Keratinocyte (primary cell): ENCODE data around the gene PPARD. TPM values are rescaled to one million over a fixed set of nuclear protein-coding genes. Genes with fewer than 3 reads are reported as not detected.

ENCODE experiments used
- DNase-seq: peaks from one replicate; pipeline ENCODE4 v3.0.0-alpha.2; 2011; ENCODE audit warnings: low read depth, missing footprints, low spot score
- FAIRE-seq: peaks from 2 replicates; lab custom pipeline; 2011; peaks lifted over from hg19 to GRCh38; lab: Jason Lieb, UNC
- H2AFZ ChIP-seq: 2 replicates; pipeline ENCODE4 v1.6.0; 2012; ENCODE audit warnings: low read length, control low read depth, inconsistent platforms; ENCODE audit not compliant: control insufficient read depth
- H3K27ac ChIP-seq: 2 replicates; pipeline ENCODE4 v1.5.1; 2011; ENCODE audit warnings: low read length; ENCODE audit not compliant: control insufficient read depth, insufficient read depth
- H3K27me3 ChIP-seq: 3 replicates; pipeline ENCODE4 v1.6.0; 2011; ENCODE audit warnings: low read length; ENCODE audit not compliant: control insufficient read depth, insufficient read depth; ENCODE audit errors: extremely low read depth
- H3K36me3 ChIP-seq, 2 experiments: 2 replicates in 1 of 2; 3 replicates in 1 of 2; pipeline ENCODE4 v1.5.1; 2011; ENCODE audit warnings: low read length in 2 of 2, mild to moderate bottlenecking in 1 of 2; ENCODE audit not compliant: control insufficient read depth in 2 of 2, insufficient read depth in 2 of 2; ENCODE audit errors: extremely low read depth in 1 of 2
- H3K4me1 ChIP-seq: 3 replicates; pipeline ENCODE4 v1.5.1; 2011; ENCODE audit warnings: low read length; ENCODE audit not compliant: control insufficient read depth, insufficient read depth; ENCODE audit errors: extremely low read depth
- H3K4me2 ChIP-seq: 3 replicates; pipeline ENCODE4 v1.6.0; 2011; ENCODE audit warnings: low read depth, low read length; ENCODE audit not compliant: control insufficient read depth, insufficient read depth; ENCODE audit errors: extremely low read depth
- H3K4me3 ChIP-seq, 3 experiments: fragments of 200-600 bp in 1 of 3; sonication (generic) in 1 of 3; 2 replicates in 2 of 3; 3 replicates in 1 of 3; pipeline ENCODE4 v1.5.1; 2011 to 2016; ENCODE audit warnings: low read length in 3 of 3, mild to moderate bottlenecking in 3 of 3, control low read depth in 2 of 3, inconsistent platforms in 1 of 3, low read depth in 1 of 3, mixed read lengths in 1 of 3, mixed run types in 1 of 3, moderate library complexity in 1 of 3; ENCODE audit not compliant: control insufficient read depth in 2 of 3, insufficient read depth in 2 of 3; ENCODE audit errors: extremely low read depth in 1 of 3
- H3K79me2 ChIP-seq: 2 replicates; pipeline ENCODE4 v1.6.0; 2012; ENCODE audit warnings: low read length; ENCODE audit not compliant: control insufficient read depth, insufficient read depth
- H3K9ac ChIP-seq: 3 replicates; pipeline ENCODE4 v1.6.0; 2011; ENCODE audit warnings: low read length; ENCODE audit not compliant: control insufficient read depth, insufficient read depth; ENCODE audit errors: extremely low read depth
- H3K9me1 ChIP-seq: 3 replicates; pipeline ENCODE4 v1.6.0; 2011; ENCODE audit warnings: low read length; ENCODE audit not compliant: control insufficient read depth, insufficient read depth; ENCODE audit errors: extremely low read depth
- H3K9me3 ChIP-seq: 2 replicates; pipeline ENCODE4 v1.5.1; 2012; ENCODE audit warnings: low read depth, low read length; ENCODE audit not compliant: control insufficient read depth
- H4K20me1 ChIP-seq: 3 replicates; pipeline ENCODE4 v1.6.0; 2011; ENCODE audit warnings: low read length; ENCODE audit not compliant: control insufficient read depth, insufficient read depth; ENCODE audit errors: extremely low read depth
- CTCF ChIP-seq, 3 experiments: IDR thresholded peaks in 1 of 3; conservative IDR thresholded peaks in 1 of 3; optimal IDR thresholded peaks in 1 of 3; 2 replicates in 2 of 3; 3 replicates in 1 of 3; pipeline versions ENCODE3 to v1.5.1; 2011; ENCODE audit warnings: low read length in 3 of 3, mild to moderate bottlenecking in 3 of 3, moderate library complexity in 2 of 3, control low read depth in 1 of 3, inconsistent platforms in 1 of 3; ENCODE audit not compliant: insufficient read depth in 2 of 3; ENCODE audit errors: extremely low read depth in 1 of 3
- EZH2 ChIP-seq: IDR thresholded peaks from one replicate; pipeline ENCODE4 v1.6.1; 2012; ENCODE audit warnings: inconsistent platforms, mild to moderate bottlenecking, low read length, moderate library complexity
- dilution Hi-C: fragments of 300-500 bp; cut with MboI; formaldehyde crosslinking; loops from one replicate; pipeline ENCODE4 v1.7.0; 2020; ENCODE audit warnings: low sequenced_read_pairs; ENCODE audit not compliant: extremely low pct_ligation_motif_present
- polyA plus RNA-seq, 5 experiments: library from polyadenylated mRNA; depleted of rRNA in 3 of 5; stranded (reverse) in 3 of 5; stranded (forward) in 1 of 5; unstranded in 1 of 5; fragments of >200 nt; gene quantifications; 1 replicate in 1 of 5; 2 replicates in 3 of 5; 3 replicates in 1 of 5; pipeline versions ENCODE4 v1.2.1 to v1.2.3, GENCODE V29; 2011 to 2012; ENCODE audit warnings: missing spikeins in 2 of 5, low read depth in 1 of 5, low replicate concordance in 1 of 5

The PPARD gene
- polyA plus RNA-seq, 1 donor (not counting 4 experiments of a cell fraction or from before 2014, with no cell fraction given): 15.1 TPM

- peak overlapping the region; percentile 46 for H3K4me2 ChIP-seq
- no peak for FAIRE-seq
- dilution Hi-C loops: no loop called here
- H3K4me1 ChIP-seq: peaks cover 11% of the 10 kb centered on the region
- no peaks in the 10 kb centered on the region for H3K36me3 ChIP-seq
- no peaks in the 10 kb centered on the region for H4K20me1 ChIP-seq
- TF ChIP-seq CTCF (optimal IDR thresholded peaks at IDR 0.05 in 1 of 3, IDR thresholded peaks at IDR 0.05 in 1 of 3, conservative IDR thresholded peaks at IDR 0.05 in 1 of 3; ENCODE audit: extremely low read depth in 1 of 3, insufficient read depth in 2 of 3, low read length in 3 of 3) (no peak), EZH2 (no peak)
- H3K9me1 ChIP-seq: no peaks in the 10 kb centered on the region
- H3K4me3 ChIP-seq: no peak overlapping the region
- DNase-seq: no peak
- H3K27ac ChIP-seq: peak overlapping the region; percentile 51
- no peaks in the 10 kb centered on the region for H3K79me2 ChIP-seq
- no peaks in the 10 kb centered on the region for H3K27me3 ChIP-seq
- H3K9ac ChIP-seq: peak overlapping the region; percentile 13
- no peaks in the 10 kb centered on the region for H3K9me3 ChIP-seq
- H2AFZ ChIP-seq: peak overlapping the region; percentile 52
Observed at GRCh38 chr6:35443341-35444030, 101.1 kb downstream of the PPARD start.

GRCh38 chr6:35445691-35446090 is 103.3 kb downstream of the PPARD start:
- no peak overlapping the region for H3K9ac ChIP-seq
- FAIRE-seq (no peak), DNase-seq (no peak)
- peaks cover 11% of the 10 kb centered on the region for H3K4me1 ChIP-seq
- no peak overlapping the region for H3K4me2 ChIP-seq
- no peaks in the 10 kb centered on the region for H4K20me1 ChIP-seq
- H3K27me3 ChIP-seq: no peaks in the 10 kb centered on the region
- H3K9me1 ChIP-seq: no peaks in the 10 kb centered on the region
- H3K9me3 ChIP-seq: no peaks in the 10 kb centered on the region
- no peaks in the 10 kb centered on the region for H3K36me3 ChIP-seq
- dilution Hi-C loops: no loop called here
- H2AFZ ChIP-seq: no peak overlapping the region
- H3K4me3 ChIP-seq: no peak overlapping the region
- TF ChIP-seq EZH2 (no peak), CTCF (optimal IDR thresholded peaks at IDR 0.05 in 1 of 3, IDR thresholded peaks at IDR 0.05 in 1 of 3, conservative IDR thresholded peaks at IDR 0.05 in 1 of 3; ENCODE audit: extremely low read depth in 1 of 3, insufficient read depth in 2 of 3, low read length in 3 of 3) (no peak)
- H3K79me2 ChIP-seq: no peaks in the 10 kb centered on the region
- H3K27ac ChIP-seq: no peak overlapping the region
